GM21723 (cell line): ENCODE results near the gene TTC23.

ENCODE experiments used
- ATAC-seq: cut with Tn5 transposase; IDR thresholded peaks from one replicate; pipeline ENCODE4 v1.9.1; 2021; ENCODE audit warnings: mild to moderate bottlenecking, moderate library complexity; ENCODE audit not compliant: unreplicated experiment

TTC23 gene

GRCh38 chr15:99249270-99249841, at the start of gene TTC23:
TSS of gene TTC23 (minus strand) at chr15:99249581. CDS start at chr15:99228712, 20,869 bp downstream.
- no peak for ATAC-seq

- ATAC-seq = no peak
These were observed 47.0 kb upstream of the TTC23 start for GRCh38 chr15:99296386-99296785.

- no peak for ATAC-seq
These were observed 46.5 kb upstream of the TTC23 start for GRCh38 chr15:99295840-99296239.

GRCh38 chr15:99291643-99292042, 42.3 kb upstream of the TTC23 start:
- no peak for ATAC-seq

- no peak for ATAC-seq
These were observed 34.3 kb upstream of the TTC23 start for GRCh38 chr15:99283717-99284116.

GRCh38 chr15:99282586-99282985, 33.2 kb upstream of the TTC23 start:
- no peak for ATAC-seq

GRCh38 chr15:99282121-99282520, 32.7 kb upstream of the TTC23 start:
- no peak for ATAC-seq

- no peak for ATAC-seq
These were observed 30.4 kb upstream of the TTC23 start for GRCh38 chr15:99279827-99280226.

GRCh38 chr15:99279290-99279689, 29.9 kb upstream of the TTC23 start:
- no peak for ATAC-seq

GRCh38 chr15:99275525-99276128, 26.2 kb upstream of the TTC23 start:
- ATAC-seq = no peak

GRCh38 chr15:99275061-99275460, 25.7 kb upstream of the TTC23 start:
- no peak for ATAC-seq

- ATAC-seq = no peak
These were observed 24.4 kb upstream of the TTC23 start for GRCh38 chr15:99273801-99274200.

GRCh38 chr15:99268431-99268830, 19.1 kb upstream of the TTC23 start:
- no peak for ATAC-seq

- ATAC-seq = no peak
These were observed 18.6 kb upstream of the TTC23 start for GRCh38 chr15:99267957-99268356.

GRCh38 chr15:99265541-99266070, 16.2 kb upstream of the TTC23 start:
- no peak for ATAC-seq

- ATAC-seq = no peak
These were observed 14.7 kb upstream of the TTC23 start for GRCh38 chr15:99264125-99264524.

- no peak for ATAC-seq
These were observed 7.8 kb upstream of the TTC23 start for GRCh38 chr15:99257107-99257750.

- ATAC-seq = no peak
These were observed 4.2 kb upstream of the TTC23 start for GRCh38 chr15:99253381-99254090.

- ATAC-seq = no peak
These were observed 2.9 kb upstream of the TTC23 start for GRCh38 chr15:99252326-99252725.

GRCh38 chr15:99250857-99251841, 1.8 kb upstream of the TTC23 start, which contains the start of gene LRRC28:
TSS of gene LRRC28 (plus strand) at chr15:99251481. CDS start at chr15:99255958, 4,477 bp downstream.
- ATAC-seq = peak; percentile 93
